ENCODE results near the gene NCOA7. TPM values are rescaled to one million over a fixed set of nuclear protein-coding genes. Genes with fewer than 3 reads are reported as not detected.

Gene NCOA7
- total and polyA plus RNA-seq, 2 of the 8 experiments (the other 6 are each of a cell fraction or from before 2014, with no cell fraction given): 2.6 to 10.7 TPM

DNA sequence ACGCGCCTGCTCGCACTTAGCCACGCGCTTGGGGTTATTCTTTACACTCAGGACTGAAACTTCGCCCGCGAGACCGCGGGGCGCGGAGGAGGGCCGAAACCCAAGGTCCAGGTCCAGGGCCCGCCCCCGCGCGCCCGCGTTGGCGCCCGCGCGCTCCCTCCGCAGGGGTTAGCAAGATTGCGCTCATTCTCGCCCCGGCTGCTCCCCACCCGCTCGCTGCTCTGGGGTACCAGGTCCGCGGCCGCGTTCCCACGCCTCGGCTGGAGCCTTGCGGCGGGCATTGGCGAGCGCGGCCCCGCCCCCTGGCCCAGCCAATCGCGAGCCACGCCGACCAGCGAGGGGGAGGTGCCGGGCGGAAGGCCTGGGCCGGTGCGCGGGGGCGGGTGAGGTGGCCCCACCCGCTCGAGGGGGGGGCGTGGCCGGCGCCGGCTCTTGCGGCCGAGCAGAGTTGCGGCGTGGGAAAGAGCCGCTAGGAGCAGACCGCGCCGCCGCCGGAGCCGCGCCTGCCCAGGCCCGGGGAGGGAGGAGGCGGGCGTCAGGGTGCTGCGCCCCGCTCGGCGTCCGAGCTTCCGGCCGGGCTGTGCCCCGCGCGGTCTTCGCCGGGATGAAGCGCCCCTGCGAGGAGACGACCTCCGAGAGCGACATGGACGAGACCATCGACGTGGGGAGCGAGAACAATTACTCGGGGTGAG lies 41.4 kb upstream of the NCOA7 start, which contains the start of gene HEY2:
Gene HEY2, plus strand, starts transcription at position 460 of the 692 bp plus-strand sequence. Its CDS starts 145 bp downstream, at position 605.
- Histone ChIP-seq H3K79me1 (ENCODE audit: low read depth, low read length) (peaks cover 4% of the 10 kb centered on the region; the same call in 1 of the 2 replicates), H2BK120ac (replicated peaks; ENCODE audit: low read depth, low read length) (peak within 1 kb of the TSS; percentile 66), H4K8ac (ENCODE audit: extremely low read depth, insufficient read depth, low read length) (peak within 1 kb of the TSS; percentile 87), H4K91ac (replicated peaks; ENCODE audit: insufficient read length, low read length) (peak within 1 kb of the TSS; percentile 23), H4K5ac (ENCODE audit: insufficient read length, low read depth, low read length) (no peak within 1 kb of the TSS), H2BK20ac (ENCODE audit: low read length) (peak within 1 kb of the TSS; percentile 15; the same call in 1 of the 2 replicates), H2BK15ac (ENCODE audit: low read length) (no peak within 1 kb of the TSS), H3K23me2 (ENCODE audit: low read depth, low read length) (peaks cover 27% of the 10 kb centered on the region), H3K4me3 (ENCODE audit: extremely low read depth in 1 of 4, insufficient read depth in 2 of 4, low read depth in 3 of 4, low read length in 4 of 4) (peak within 1 kb of the TSS; percentile 72 to 77 (median 76)), H3K9me3 (ENCODE audit: insufficient read depth in 2 of 2, low read depth in 1 of 2, low read length in 1 of 2) (no peaks in the 10 kb centered on the region), H3K18ac (ENCODE audit: extremely low read depth, low read length) (peak within 1 kb of the TSS; percentile 66; the same call in 1 of the 2 replicates), H2BK12ac (ENCODE audit: low read depth, low read length) (0 out of 2 replicates have a peak within 1 kb of the TSS, but pooled peaks have one; percentile 53), H2BK5ac (ENCODE audit: low read depth, low read length) (peak within 1 kb of the TSS; percentile 29; the same call in 1 of the 2 replicates), H3K36me3 (ENCODE audit: control insufficient read depth in 2 of 4, insufficient read depth in 4 of 4, low read length in 3 of 4) (no peaks in the 10 kb centered on the region), H3K79me2 (ENCODE audit: control insufficient read depth in 1 of 2, insufficient read depth in 2 of 2, low read length in 2 of 2) (peaks cover 0 to 22% of the 10 kb centered on the region in 2 experiments; a peak in 3 of 4 replicates), H3K56ac (replicated peaks; ENCODE audit: insufficient read length, low read depth, low read length) (peak within 1 kb of the TSS; percentile 20), H3K4ac (replicated peaks; ENCODE audit: insufficient read length, low read depth, low read length) (peak within 1 kb of the TSS; percentile 53), H3K4me1 (replicated peaks in 1 of 4; ENCODE audit: control insufficient read depth in 3 of 4, insufficient read depth in 4 of 4, low read length in 3 of 4) (peaks cover 0 to 14% (median 9%) of the 10 kb centered on the region in 4 experiments; a peak in 4 of 7 replicates), H4K20me1 (replicated peaks in 1 of 2; ENCODE audit: control insufficient read depth in 1 of 2, insufficient read depth in 2 of 2, low read length in 2 of 2) (peaks cover 2 to 5% of the 10 kb centered on the region in 2 experiments), H3K27ac (ENCODE audit: low read depth, low read length) (no peak within 1 kb of the TSS), H3K4me2 (ENCODE audit: insufficient read depth in 1 of 2, low read depth in 2 of 2, low read length in 2 of 2) (peak within 1 kb of the TSS; percentile 96 to 99), H2AFZ (ENCODE audit: low read length) (peak within 1 kb of the TSS; percentile 70; the same call in 1 of the 2 replicates), H3K23ac (ENCODE audit: insufficient read length) (no peak within 1 kb of the TSS), H2AK5ac (ENCODE audit: low read depth, low read length) (no peak within 1 kb of the TSS; the same call in 1 of the 2 replicates), H3K9ac (replicated peaks in 1 of 4; ENCODE audit: extremely low read depth in 1 of 4, low read depth in 3 of 4, low read length in 3 of 4) (peak within 1 kb of the TSS in 2 of 4 experiments; percentile 10 to 35; a peak in 2 of 7 replicates), H3K14ac (ENCODE audit: insufficient read length) (no peak within 1 kb of the TSS), H3K27me3 (replicated peaks in 1 of 4; ENCODE audit: control insufficient read depth in 3 of 4, extremely low read depth in 1 of 4, insufficient read depth in 3 of 4, low read length in 3 of 4) (peaks cover 0 to 25% (median 16%) of the 10 kb centered on the region in 4 experiments; a peak in 6 of 7 replicates)
- WGBS, 2 experiments (ENCODE audit: extremely low coverage in 1 of 2, insufficient coverage in 1 of 2, insufficient read length in 1 of 2, insufficient replicate concordance in 2 of 2, low coverage in 1 of 2, low lambda C conversion rate in 2 of 2, missing lambda C conversion rate in 1 of 2): 4% methylated on average over 27 of the region's 95 CpGs; no CpG with 5 or more reads in 1 of the 2 experiments
- POLR2A ChIA-PET (ENCODE audit: partially characterized antibody): interaction anchor here (0.8 to 2.0 kb wide), 3 partner anchors 8 to 49 kb away, joined by 3 to 5 read pairs (median 4); no protein-coding TSS in a partner anchor
- CTCF ChIA-PET (ENCODE audit: partially characterized antibody): interaction anchor here (0.8 to 1.5 kb wide), 3 partner anchors 12 to 435 kb away, joined by 3 to 7 read pairs (median 3); no protein-coding TSS in a partner anchor
- FAIRE-seq: no peak
- peak in 1 of 2 experiments; percentile 93 for DNase-seq (ENCODE audit: low read depth in 1 of 2, low spot score in 2 of 2)
- TF ChIP-seq SP4 (IDR thresholded peaks at IDR 0.05; ENCODE audit: low read length): no peak
- no peak for TF ChIP-seq YY1 (IDR thresholded peaks at IDR 0.05; ENCODE audit: low read depth, low read length)
- TF ChIP-seq POLR2A (IDR thresholded peaks at IDR 0.05; ENCODE audit: control extremely low read depth in 1 of 2, low read depth in 2 of 2, low read length in 2 of 2): no peak
- peak; percentile 97 for TF ChIP-seq KDM4A (IDR thresholded peaks at IDR 0.05; ENCODE audit: low read depth, low read length, severe bottlenecking)
- TF ChIP-seq BCL11A (IDR thresholded peaks at IDR 0.05; ENCODE audit: low read depth in 2 of 2, low read length in 2 of 2): no peak
- TF ChIP-seq NRF1 (IDR thresholded peaks at IDR 0.05; ENCODE audit: low read depth, low read length): no peak
- no peak for TF ChIP-seq CBX5 (IDR thresholded peaks at IDR 0.05; ENCODE audit: low read depth, low read length)
- TF ChIP-seq CREB1 (IDR thresholded peaks at IDR 0.05): no peak
- TF ChIP-seq RFX5 (IDR thresholded peaks at IDR 0.05; ENCODE audit: borderline replicate concordance, low read depth, low read length): no peak
- TF ChIP-seq GTF2F1 (IDR thresholded peaks at IDR 0.05; ENCODE audit: borderline replicate concordance, low read depth, low read length): no peak
- TF ChIP-seq, protein P1, sequence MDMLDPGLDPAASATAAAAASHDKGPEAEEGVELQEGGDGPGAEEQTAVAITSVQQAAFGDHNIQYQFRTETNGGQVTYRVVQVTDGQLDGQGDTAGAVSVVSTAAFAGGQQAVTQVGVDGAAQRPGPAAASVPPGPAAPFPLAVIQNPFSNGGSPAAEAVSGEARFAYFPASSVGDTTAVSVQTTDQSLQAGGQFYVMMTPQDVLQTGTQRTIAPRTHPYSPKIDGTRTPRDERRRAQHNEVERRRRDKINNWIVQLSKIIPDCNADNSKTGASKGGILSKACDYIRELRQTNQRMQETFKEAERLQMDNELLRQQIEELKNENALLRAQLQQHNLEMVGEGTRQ (IDR thresholded peaks at IDR 0.05; ENCODE audit: low read length): no peak
